ENCODE results near the gene MCU.
"Not testable (repeated sequence)": the region's sequence is repeated elsewhere in the genome, so short reads cannot be mapped to it uniquely, and the experiment has no call there.

The MCU gene

DNA sequence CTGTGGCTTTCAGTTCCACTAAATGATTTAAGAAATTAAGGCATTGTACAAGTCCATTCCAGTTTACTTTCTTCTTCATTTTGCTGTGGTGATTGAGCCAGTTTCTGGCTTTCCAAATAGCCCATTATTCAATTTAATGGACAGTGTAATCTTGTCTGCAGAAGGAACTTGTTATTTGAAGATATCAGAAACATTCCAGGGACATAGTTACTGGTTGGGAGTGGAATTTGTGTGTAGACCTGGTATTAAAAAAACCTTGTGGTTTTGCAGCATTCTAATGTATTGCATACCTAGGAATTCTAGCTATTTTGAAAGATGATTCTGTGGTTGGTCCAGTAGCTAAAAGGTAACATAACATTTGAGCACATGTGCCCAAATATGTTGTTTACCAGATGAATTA, 72.2 kb downstream of the MCU start:
- DNase-seq, result no peak

DNA sequence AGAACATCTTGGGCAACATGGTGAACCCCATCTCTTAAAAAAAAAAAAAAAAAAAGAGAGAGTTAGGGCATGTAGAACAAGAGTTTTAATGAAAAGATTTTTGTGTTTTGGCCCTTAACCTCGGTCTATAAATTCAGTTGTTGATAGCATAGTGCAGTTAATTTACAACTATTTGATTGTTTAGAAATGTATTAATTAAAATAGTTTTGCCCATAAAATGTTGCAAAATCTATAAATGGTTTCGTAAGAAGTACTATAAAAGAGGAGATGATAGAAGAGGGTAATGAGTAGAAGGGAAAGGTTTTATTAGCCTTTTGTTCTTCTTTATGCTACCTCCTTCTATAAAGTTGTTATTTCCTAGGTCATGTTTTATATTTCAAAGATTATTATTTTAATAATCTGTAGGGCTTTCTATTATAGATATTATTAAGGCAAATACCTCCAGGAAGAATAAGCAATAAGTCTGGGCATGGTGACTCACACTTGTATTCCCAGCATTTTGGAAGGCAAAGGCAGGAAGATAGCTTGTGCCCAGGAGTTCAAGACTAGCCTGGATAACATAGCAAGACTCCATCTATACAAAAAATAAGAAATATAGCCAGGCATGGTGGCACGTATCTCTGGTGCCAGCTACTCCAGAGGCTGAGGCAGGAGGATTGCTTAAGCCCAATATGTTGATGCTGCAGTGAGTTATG, 73.3 kb downstream of the MCU start:
- DNase-seq, result no peak

DNA sequence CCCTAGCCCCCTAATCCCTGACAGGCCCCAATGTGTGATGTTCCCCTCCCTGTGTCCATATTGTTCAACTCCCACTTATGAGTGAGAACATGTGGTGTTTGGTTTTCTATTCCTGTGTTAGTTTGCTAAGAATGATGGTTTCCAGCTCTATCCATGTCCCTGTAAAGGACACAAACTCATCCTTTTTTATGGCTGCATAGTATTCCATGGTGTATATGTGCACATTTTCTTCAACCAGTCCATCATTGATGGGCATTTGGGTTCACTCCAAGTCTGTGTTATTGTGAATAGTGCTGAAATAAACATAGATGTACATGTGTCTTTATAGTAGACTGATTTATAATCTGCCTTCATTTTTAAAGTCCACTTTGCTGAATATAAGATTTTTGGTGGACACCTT, 79.3 kb downstream of the MCU start:
- not testable (repeated sequence) for DNase-seq

DNA sequence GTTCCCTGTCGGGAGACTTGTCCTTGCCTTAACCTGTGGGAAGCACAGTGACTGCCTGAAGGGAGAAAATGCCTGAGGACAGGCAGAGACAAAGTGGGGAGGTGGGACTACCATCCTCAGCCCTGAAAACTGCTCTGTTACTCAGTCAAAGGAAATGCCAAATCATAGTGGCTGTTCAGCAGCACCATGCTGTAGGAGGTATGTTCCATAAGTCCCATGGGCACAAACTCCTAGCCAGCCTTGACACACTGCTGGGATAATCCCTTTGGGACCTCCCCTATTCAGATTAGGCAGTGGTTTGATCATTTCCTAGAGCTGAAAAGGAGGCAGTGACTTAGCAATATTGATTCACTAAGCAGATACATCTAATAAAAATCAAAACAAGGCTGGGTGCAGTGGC, 80.1 kb downstream of the MCU start:
- DNase-seq, result no peak

DNA sequence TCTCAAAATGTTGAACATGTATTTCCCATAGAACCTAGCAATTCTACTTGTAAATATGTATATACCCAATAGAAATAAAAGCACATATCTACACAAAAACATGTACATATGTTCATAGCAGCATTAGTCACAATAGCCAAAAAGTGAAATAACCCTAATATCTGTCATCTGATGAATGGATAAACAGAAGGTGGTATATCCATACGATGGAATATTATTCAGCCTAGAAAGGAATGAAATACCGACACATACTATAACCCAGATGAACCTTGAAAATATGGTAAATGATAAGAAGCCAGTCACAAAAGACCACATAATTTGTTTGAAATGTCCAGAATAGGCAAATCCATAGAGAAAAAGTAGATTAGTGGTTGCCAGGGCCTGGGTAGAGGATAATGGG, 87.9 kb downstream of the MCU start:
- no peak for DNase-seq

DNA sequence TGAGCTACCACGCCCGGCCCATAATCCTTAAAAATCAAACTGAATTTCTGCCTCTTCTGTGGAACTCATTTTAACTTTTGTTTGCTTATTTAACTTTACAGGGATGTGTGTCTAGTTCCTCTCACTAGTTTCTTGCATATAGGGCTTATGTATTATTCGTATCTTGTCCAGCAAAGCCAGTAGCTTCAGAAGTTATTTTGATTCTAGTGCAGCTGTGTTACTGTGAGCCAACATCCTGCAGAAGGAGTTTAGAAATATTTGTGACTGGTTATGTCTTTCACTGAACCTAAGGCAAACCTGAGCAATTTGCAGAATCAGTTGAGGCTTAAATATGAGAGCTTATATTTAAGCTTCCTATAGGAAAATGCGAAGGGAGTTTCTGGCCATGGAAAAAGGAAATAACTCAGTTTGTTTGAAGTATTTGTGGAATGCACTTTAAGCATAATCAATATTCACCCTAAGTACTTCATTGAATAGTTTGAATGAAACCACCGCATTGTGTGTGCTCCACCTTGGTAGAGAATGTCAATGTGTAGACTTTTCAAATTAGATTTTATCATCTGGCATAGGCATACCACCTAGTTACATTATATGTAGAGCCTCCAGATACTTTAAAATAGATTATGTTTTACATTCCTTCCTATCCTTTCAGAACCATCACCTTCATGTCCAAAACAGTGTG, 90.8 kb downstream of the MCU start:
- DNase-seq, result no peak

DNA sequence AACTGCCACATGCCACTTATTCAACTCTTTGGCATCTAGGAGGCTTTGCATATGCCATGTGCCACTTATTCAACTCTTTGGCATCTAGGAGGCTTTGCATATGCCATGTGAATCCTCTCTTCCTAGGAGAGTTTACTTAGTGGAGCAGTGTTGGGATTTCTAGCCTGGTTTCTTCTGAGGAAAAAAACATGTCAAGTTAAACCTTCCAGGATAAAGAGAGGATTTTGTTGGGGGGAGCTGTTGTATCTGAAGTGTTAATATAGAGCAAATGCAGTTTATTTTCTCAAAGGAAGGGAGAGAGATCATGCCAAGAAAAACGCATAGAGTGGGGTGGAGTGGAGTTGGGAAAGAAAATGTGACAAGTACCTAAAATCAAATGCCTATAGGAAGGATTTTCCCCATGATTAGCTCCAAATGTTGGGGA, 91.5 kb downstream of the MCU start:
- no peak for DNase-seq

DNA sequence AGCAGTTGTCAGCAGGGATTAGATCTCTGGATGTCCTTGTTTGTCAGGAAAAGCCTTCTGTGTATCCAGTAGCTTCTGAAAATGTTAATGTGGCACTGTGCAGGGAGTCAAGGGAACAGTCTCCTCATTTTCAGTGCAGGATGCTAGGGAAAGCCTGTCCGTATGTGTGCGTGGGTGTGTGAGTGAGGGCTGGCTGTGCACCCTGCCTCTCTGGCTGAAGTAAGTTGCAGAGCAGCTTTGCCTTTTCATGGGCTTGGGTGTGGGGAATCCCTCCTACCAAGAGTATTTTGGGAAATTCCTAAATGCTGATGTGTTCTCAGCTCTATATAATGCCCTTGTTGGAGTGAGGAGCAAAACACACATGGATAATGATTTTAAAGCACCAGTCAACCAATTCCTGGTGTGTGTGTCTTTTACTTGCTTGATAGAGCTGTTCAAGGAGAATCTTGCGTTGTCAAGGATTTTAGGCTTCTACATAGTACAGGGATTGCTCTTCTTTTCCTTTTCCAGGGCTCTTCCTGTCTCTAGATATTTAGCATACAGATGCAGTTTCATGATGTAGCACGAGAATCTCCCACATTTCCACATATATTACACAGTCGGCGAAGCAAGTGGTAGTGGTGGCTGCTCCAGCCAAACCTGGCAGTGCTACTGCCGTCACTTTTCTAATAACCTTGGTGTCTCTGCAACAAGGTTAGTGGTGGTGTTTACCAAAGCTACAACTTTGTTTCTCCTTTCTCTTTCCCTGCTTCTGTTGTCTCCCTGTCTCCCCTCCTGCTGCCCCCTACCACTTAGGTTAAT, 92.8 kb downstream of the MCU start:
- DNase-seq, result no peak

DNA sequence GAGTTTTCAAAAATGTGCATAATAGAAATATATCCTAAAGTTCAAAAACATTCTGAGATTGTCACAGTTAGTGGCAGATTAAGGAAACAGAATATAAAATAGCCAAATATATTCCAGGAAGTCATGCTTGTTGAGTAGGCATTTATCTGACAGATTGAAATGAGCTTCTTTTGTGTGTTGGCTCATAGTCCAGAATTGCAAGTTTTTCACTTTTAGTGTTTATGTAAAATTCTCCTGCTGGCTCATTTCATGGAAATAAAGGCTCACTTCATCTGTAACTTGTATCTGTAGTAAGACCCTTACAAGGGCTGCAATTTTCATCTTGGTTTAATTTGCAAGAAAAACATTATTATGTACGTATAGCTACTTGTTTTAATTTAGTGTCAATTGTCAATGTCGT, 93.5 kb downstream of the MCU start:
- no peak for DNase-seq

DNA sequence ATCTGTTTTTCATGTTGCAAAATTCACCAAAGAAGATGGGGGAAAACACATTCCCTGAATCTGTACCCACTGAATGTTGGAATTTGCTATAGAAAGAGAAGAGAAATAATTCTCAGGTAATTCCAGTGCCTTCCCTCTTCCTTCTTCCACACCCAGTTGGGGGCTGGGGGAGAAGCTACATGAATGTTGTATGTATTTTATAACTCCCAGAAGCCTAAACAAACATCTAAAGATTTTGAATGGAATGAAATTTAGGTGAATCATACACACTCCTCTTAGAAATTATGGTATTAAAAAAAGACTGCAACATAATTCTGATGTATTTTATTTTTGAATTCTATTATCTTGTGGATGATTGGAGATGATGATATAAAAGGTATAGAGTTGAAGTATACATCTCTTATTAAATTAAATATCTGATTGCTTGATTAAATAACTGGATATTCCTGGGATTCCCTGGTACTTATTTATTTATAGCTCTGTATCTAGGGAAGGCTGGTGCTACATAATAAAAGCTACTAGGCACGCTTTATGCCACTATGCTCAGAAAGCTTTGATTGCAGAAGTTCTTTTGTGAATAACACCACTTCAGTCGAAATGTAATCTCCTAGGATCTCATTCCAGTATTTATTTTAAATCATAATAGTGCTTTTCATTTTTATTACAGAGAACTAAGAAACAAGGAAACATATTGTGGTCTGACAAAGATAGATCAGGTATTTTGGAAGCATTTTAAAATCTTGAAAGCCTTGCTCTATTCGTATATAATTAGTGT, 98.5 kb downstream of the MCU start:
- DNase-seq, result no peak

DNA sequence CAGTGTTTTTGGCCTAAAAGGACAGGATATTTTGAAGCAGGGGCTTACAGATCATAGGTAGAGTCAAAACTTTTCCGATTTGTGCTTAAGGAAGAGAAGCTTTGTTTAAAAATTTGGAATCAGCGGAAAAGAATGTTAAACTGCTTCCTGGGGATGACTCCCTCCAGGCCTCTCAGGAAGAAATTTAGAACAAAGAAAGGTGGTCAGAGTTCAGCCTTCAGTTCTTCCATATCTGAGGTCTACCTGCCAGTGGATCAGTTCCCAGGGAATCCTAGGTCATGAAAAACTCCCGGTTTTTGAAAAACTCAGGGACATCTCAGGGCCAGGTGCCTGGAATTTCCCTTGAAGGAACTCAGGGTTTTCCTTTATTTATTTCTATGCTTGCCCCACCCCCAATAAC, 100.3 kb downstream of the MCU start:
- no peak for DNase-seq

DNA sequence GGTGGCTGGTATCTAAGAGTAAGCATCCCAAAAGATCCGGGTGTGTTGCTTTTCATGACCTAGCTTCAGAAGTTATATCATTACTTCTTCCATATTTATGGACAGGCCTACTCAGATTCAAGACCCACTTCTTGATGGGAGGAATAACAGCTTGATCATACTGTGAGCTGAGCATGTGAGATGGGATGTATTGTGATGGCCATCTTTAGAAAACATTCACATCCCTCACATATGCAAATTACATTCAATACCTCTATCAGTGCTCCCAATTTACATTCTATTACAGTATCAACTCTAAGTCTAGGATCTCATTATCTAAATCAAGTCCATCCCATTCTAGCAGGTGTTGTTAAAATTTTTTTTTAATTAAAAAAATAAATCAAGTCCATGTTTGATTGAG, 101.8 kb downstream of the MCU start:
- DNase-seq, result no peak

DNA sequence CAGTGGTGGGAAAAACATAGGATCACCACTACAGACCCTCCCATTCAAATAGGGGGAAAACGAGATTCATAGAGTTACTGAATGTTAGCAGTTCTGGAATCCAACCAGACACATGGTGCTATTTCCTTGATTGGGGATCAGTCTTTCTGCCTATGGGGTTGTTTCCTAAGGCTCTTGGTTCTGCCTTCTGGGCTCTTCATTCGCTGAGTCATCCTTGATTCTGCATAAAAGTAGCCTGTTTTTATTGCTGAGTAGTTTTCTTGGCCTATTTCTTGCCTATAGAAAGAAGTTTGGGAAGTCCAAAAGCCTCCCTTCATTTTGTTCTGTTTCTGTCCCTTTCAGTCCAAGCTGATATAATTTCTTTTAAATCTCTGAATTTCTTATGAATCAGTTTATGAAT, 102.3 kb downstream of the MCU start:
- peak; percentile 26 for DNase-seq

DNA sequence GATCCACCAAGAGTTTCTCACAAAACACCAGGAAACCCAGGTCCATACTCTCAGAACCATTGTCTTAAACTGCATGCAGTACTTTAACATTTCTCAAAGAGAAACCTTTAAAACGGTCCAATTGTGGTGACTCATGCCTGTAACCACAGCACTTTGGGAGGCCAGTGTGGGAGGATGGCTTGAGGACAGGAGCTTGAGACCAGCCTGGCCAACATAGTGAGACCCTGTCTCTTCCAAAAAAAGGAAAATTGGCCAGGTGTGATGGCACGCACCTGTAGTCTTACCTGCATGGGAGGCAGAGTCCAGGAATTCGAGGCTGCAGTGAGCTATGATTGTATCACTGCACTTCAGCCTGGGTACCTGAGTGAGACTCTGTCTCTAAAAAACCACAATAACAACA, 104.1 kb downstream of the MCU start:
- peak; percentile 18 for DNase-seq

DNA sequence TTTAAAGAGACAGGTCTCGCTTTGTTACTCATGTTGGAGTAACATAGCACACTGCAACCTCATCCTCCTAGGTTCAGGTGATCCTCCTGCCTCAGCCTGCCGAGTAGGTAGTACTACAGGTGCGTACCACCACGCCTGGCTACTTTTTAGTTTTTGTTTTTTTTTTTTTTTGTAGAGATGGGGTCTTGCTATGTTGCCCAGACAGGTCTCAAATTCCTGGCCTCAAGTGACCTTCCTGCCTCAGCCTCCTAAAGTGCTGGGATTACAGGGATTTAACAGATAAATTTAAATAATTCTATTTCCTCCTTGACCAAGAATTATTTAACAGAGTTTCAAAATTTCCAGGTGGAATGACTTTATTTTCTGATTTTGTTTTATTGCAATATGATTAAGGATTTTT, 104.6 kb downstream of the MCU start:
- DNase-seq, result no peak

DNA sequence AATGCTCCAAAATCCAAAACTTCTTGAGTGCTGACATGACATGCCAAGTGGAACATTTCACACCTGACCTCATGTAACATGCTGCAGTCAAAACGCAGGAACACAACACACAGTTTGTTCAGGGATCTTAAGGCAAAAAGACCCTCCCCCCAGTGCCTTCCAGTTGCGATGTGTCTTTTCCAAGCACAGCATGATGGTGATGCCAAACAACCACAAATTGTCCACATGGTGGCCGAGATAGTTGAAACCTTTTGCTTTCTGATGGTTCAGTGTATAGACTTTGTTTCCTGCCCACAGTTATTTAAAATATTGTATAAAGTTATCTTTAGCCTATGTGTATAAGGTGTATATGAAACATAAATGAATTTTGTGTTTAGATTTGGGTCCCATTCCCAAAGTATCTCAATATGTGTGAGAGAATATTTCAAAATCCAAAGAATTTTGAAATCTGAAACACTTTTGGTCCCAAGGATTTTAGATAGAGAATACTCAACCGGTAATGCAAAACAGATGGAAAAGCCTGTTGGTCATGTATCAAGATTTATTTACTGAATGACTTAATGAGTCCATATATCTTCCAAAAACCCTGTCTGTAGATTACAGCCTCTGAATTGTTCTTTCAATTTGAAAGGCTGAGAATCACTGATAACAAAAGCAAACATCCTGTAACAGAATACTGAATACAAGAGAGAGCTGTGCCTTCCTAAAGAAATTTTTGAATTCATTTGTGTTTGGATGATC, 108.2 kb downstream of the MCU start:
- DNase-seq, result peak; percentile 66

DNA sequence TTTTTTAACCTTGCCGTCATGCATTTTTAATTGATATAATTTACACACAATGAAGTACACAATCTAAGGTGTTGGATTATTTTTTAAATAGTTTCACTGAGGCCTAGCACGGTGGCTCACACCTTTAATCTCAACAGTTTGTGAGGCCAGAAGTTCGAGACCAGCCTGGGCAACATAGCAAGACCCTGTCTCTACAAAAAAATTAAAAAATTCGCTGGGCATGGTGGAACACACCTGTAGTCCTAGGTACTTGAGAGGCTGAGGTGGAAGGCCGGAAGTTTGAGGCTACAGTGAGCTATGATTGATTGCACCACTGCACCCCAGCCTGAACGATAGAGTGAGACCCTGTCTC, 108.8 kb downstream of the MCU start:
- DNase-seq, result no peak

DNA sequence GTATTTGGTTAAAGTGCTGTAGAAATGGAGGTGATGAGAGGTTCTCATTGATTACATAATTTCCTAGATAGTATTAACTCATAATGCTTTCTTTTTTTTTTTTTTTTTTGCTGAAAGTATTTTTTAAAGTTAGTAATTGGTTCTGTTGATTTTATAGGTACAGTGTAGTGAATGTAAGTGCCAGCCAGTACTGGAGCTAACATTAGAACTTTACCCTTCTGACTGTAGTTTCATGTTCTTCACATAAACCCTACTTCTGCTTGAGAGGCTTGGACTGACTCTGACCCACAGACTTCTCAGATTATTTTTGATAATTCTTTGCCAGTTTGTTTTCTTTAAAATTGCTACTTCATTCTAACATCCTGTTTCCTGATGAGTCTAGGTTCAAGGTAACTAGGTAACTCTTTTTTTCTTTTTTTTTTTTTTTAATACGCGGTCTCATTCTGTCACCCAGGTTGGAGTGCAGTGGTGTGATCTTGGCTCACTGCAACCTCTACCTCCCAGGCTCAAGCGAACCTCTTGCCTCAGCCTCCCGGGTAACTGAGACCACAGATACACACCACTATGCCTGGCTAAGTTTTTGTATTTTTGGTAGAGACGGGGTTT, 109.4 kb downstream of the MCU start:
- DNase-seq, result peak; percentile 12

DNA sequence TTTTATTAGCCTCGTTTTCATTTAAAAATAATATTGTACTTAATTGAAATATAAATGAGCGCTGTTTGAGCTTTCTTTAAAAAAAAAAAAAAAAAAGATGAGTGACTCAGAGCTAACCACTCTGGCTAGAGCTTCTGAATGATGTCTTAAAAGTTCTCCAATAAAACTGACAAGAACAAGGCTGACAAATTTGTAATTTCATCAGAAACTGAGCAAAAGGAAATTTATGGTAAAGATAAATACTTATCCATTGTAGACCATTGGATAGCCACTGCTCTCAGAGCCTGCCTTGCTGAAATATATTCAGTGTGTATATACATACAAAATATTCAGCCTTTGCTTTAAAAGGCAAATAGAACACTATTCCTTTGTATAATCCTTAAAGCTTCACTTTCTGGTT, 110.4 kb downstream of the MCU start:
- DNase-seq, result no peak

DNA sequence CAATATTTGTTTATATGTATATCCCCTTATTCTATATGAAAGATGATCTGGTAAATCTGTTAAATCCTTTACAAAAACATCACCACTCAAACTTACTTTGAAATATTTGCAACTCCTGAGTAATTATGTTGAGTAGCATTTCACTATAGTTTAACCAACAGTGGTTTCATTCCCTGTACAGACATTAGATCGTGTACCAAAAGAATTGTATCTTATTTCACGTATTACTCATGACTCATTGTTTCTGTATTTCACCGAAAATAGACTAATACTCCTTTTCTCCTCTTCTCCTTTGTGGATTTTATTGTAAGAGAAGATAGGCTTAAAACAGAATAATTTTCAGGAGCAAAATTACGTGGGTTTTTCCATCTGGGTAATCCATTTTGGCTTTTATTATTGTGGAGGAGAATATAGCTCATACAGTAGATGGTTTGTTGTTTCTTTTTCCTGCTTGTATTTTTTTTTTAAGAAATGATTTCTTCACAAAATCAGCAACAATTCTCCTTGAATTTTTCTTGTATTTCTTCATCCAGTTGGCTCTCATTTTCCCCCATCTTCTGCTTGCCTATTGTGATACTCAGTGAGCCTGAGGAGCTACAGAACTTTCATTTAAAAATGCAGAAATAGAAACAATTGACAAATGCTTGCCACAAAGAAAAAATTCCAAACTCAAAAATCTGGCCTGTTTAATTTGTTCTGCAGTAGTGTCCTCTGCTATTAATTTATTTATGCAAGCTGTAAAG, 111.0 kb downstream of the MCU start:
- no peak for DNase-seq

DNA sequence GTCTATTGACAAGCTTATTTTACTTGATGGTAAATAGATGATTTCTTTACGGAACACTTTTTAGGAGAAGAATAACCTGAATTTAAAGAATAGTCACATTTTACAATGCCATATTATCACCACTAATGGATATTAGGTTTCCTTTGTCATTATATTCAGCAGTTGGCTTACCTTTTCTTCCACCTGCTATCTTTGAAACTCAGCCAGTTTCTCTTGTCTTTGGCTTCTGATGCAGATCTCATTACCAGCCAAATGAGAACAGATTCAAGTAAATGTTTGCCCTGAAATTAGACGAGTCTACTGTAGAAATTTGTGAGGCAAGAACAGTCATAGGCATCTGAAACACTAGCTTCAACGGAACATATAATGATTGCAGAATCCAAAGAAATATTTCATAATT, 116.1 kb downstream of the MCU start:
- no peak for DNase-seq

DNA sequence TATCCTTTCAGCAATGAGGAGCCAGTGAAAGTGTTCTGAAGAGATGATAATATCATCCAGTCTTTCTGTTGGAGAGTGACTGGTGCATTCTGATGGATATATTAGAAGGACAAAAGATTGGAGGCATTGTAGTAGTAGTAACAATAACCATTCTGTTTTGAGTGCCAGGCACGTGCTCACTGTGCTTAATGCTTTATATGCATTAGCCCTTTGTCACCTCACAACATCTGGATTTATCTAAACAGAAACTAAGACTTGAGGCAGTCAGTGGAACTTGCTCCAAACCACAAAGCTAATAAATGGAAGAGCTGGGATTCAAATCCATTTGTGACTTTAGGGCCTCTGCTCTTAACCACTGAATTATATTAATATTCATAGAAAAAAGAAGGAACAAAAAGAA, 117.1 kb downstream of the MCU start:
- DNase-seq, result no peak
